WTC11 (cell line): ENCODE results near the gene SPINK6.

Source experiments
- CTCF ChIP-seq: fragments of 200-600 bp; IDR thresholded peaks from 2 replicates; pipeline ENCODE4 v1.8.0; 2022; ENCODE audit warnings: antibody characterized with exemption
- E2F4 ChIP-seq: sonication (generic); formaldehyde crosslinking; IDR thresholded peaks from 2 replicates; pipeline ENCODE4 v1.8.1; 2022; ENCODE audit warnings: low read depth, mild to moderate bottlenecking, moderate library complexity, missing genetic modification reagents, borderline replicate concordance
- GABPB1 ChIP-seq: sonication (generic); formaldehyde crosslinking; IDR thresholded peaks from 2 replicates; pipeline ENCODE4 v1.8.1; 2023; ENCODE audit warnings: mild to moderate bottlenecking, missing genetic modification reagents
- JUN ChIP-seq: sonication (generic); formaldehyde crosslinking; IDR thresholded peaks from 2 replicates; pipeline ENCODE4 v1.8.0; 2023; ENCODE audit warnings: mild to moderate bottlenecking, missing genetic modification reagents
- MYBL2 ChIP-seq: sonication (generic); formaldehyde crosslinking; IDR thresholded peaks from 2 replicates; pipeline ENCODE4 v1.8.1; 2023; ENCODE audit warnings: mild to moderate bottlenecking, moderate library complexity, missing genetic modification reagents
- NFATC4 ChIP-seq: fragments of 250-450 bp; sonication (Bioruptor Pico); IDR thresholded peaks from 2 replicates; pipeline ENCODE4 v1.9.0; 2021; ENCODE audit warnings: mild to moderate bottlenecking
- ZNF138 ChIP-seq: sonication (generic); formaldehyde crosslinking; conservative IDR thresholded peaks from 2 replicates; pipeline ENCODE4 v1.8.1; 2022; ENCODE audit warnings: mild to moderate bottlenecking, moderate library complexity, missing genetic modification reagents

GRCh38 chr5:148255456-148255855 lies 52.6 kb downstream of the SPINK6 start:
- TF ChIP-seq ZNF138 (CRISPR knock-in tag) = no peak
- TF ChIP-seq E2F4 (CRISPR knock-in tag) = no peak
- TF ChIP-seq CTCF = no peak
- no peak for TF ChIP-seq MYBL2 (CRISPR knock-in tag)
- no peak for TF ChIP-seq GABPB1 (CRISPR knock-in tag)
- no peak for TF ChIP-seq JUN (CRISPR knock-in tag)
- no peak for TF ChIP-seq NFATC4 (CRISPR knock-in tag)
